NT2/D1 (cell line): Measurements from ENCODE around the gene BTG4.

Experiments
- YY1 ChIP-seq: IDR thresholded peaks from 2 replicates; pipeline ENCODE4 v1.6.1; 2011; ENCODE audit not compliant: insufficient read length, insufficient read depth
- ZNF274 ChIP-seq: IDR thresholded peaks from 2 replicates; pipeline ENCODE4 v1.6.1; 2011; ENCODE audit warnings: mild to moderate bottlenecking, low read depth, low read length

- TF ChIP-seq ZNF274 (no peak), YY1 (no peak)
These were observed 3.4 kb upstream of the BTG4 start for GRCh38 chr11:111515591-111515990.
